ENCODE results near the gene PHF2.
A peak's percentile ranks its signal among the peaks of the same experiment; 100 is the strongest.

PHF2 gene

GRCh38 chr9:93595461-93595860 lies 19.1 kb downstream of the PHF2 start:
- DNase-seq: no peak
- in situ Hi-C loops (cut with MboI; ENCODE audit: low pct_unique_long_range_greater_than_20kb, low sequenced_read_pairs): loop anchor here (25.0 kb wide), 1 partner anchor 92 kb away; no protein-coding TSS in a partner anchor

GRCh38 chr9:93595861-93596365 lies 19.5 kb downstream of the PHF2 start:
- in situ Hi-C loops (cut with MboI; ENCODE audit: low pct_unique_long_range_greater_than_20kb, low sequenced_read_pairs): loop anchor here (25.0 kb wide), 1 partner anchor 91 kb away; no protein-coding TSS in a partner anchor
- no peak for DNase-seq

GRCh38 chr9:93596399-93596798 lies 20.0 kb downstream of the PHF2 start:
- in situ Hi-C loops (cut with MboI; ENCODE audit: low pct_unique_long_range_greater_than_20kb, low sequenced_read_pairs): loop anchor here (25.0 kb wide), 1 partner anchor 91 kb away; no protein-coding TSS in a partner anchor

GRCh38 chr9:93597142-93597706 lies 20.8 kb downstream of the PHF2 start:
- in situ Hi-C loops (cut with MboI; ENCODE audit: low pct_unique_long_range_greater_than_20kb, low sequenced_read_pairs): loop anchor here (25.0 kb wide), 1 partner anchor 90 kb away; no protein-coding TSS in a partner anchor
- DNase-seq: no peak

More at GRCh38 chr9:93596399-93596798, 20.0 kb downstream of the PHF2 start:
- DNase-seq: no peak

- DNase-seq: no peak
- in situ Hi-C loops (cut with MboI; ENCODE audit: low pct_unique_long_range_greater_than_20kb, low sequenced_read_pairs): loop anchor here (25.0 kb wide), 1 partner anchor 89 kb away; no protein-coding TSS in a partner anchor
These were observed 21.7 kb downstream of the PHF2 start for GRCh38 chr9:93597871-93598646.

- no peak for DNase-seq
- in situ Hi-C loops (cut with MboI; ENCODE audit: low pct_unique_long_range_greater_than_20kb, low sequenced_read_pairs): loop anchor here (25.0 kb wide), 1 partner anchor 89 kb away; no protein-coding TSS in a partner anchor
These were observed 22.4 kb downstream of the PHF2 start for GRCh38 chr9:93598647-93599241.

- DNase-seq: no peak
- in situ Hi-C loops (cut with MboI; ENCODE audit: low pct_unique_long_range_greater_than_20kb, low sequenced_read_pairs): loop anchor here (25.0 kb wide), 1 partner anchor 88 kb away; no protein-coding TSS in a partner anchor
These were observed 23.4 kb downstream of the PHF2 start for GRCh38 chr9:93599571-93600403.

GRCh38 chr9:93600504-93600903 lies 24.1 kb downstream of the PHF2 start:
- DNase-seq: peak; percentile 38
- in situ Hi-C loops (cut with MboI; ENCODE audit: low pct_unique_long_range_greater_than_20kb, low sequenced_read_pairs): no loop called here

- DNase-seq: no peak
- in situ Hi-C loops (cut with MboI; ENCODE audit: low pct_unique_long_range_greater_than_20kb, low sequenced_read_pairs): no loop called here
These were observed 24.7 kb downstream of the PHF2 start for GRCh38 chr9:93601063-93601462.

- in situ Hi-C loops (cut with MboI; ENCODE audit: low pct_unique_long_range_greater_than_20kb, low sequenced_read_pairs): no loop called here
- no peak for DNase-seq
These were observed 25.3 kb downstream of the PHF2 start for GRCh38 chr9:93601666-93602065.

- no peak for DNase-seq
- in situ Hi-C loops (cut with MboI; ENCODE audit: low pct_unique_long_range_greater_than_20kb, low sequenced_read_pairs): no loop called here
These were observed 26.6 kb downstream of the PHF2 start for GRCh38 chr9:93603011-93603410.

- in situ Hi-C loops (cut with MboI; ENCODE audit: low pct_unique_long_range_greater_than_20kb, low sequenced_read_pairs): no loop called here
- no peak for DNase-seq
These were observed 27.5 kb downstream of the PHF2 start for GRCh38 chr9:93603906-93604326.

GRCh38 chr9:93606187-93606586 lies 29.8 kb downstream of the PHF2 start:
- no peak for DNase-seq
- in situ Hi-C loops (cut with MboI; ENCODE audit: low pct_unique_long_range_greater_than_20kb, low sequenced_read_pairs): no loop called here

GRCh38 chr9:93610206-93610605 lies 33.8 kb downstream of the PHF2 start:
- DNase-seq: no peak
- in situ Hi-C loops (cut with MboI; ENCODE audit: low pct_unique_long_range_greater_than_20kb, low sequenced_read_pairs): no loop called here

GRCh38 chr9:93612052-93612795 lies 35.8 kb downstream of the PHF2 start:
- no peak for DNase-seq
- in situ Hi-C loops (cut with MboI; ENCODE audit: low pct_unique_long_range_greater_than_20kb, low sequenced_read_pairs): no loop called here

GRCh38 chr9:93612796-93613154 lies 36.4 kb downstream of the PHF2 start:
- DNase-seq: peak; percentile 12
- in situ Hi-C loops (cut with MboI; ENCODE audit: low pct_unique_long_range_greater_than_20kb, low sequenced_read_pairs): no loop called here

- no peak for DNase-seq
- in situ Hi-C loops (cut with MboI; ENCODE audit: low pct_unique_long_range_greater_than_20kb, low sequenced_read_pairs): no loop called here
These were observed 36.8 kb downstream of the PHF2 start for GRCh38 chr9:93613174-93613573.

GRCh38 chr9:93613791-93614190 lies 37.4 kb downstream of the PHF2 start:
- in situ Hi-C loops (cut with MboI; ENCODE audit: low pct_unique_long_range_greater_than_20kb, low sequenced_read_pairs): no loop called here
- no peak for DNase-seq
